Measurements from ENCODE around the gene ZNF219.

GRCh38 chr14:21049271-21049673 lies 49.2 kb downstream of the ZNF219 start:
- TF ChIP-seq SIN3A (IDR thresholded peaks at IDR 0.05; ENCODE audit: low read depth) (no peak), EZH2phosphoT487 (IDR thresholded peaks at IDR 0.05; ENCODE audit: borderline replicate concordance) (no peak), CBX3 (IDR thresholded peaks at IDR 0.05; ENCODE audit: low read depth) (no peak), CEBPB (IDR thresholded peaks at IDR 0.05; ENCODE audit: low read depth) (no peak), ZNF274 (IDR thresholded peaks at IDR 0.05; ENCODE audit: low read depth, low read length) (no peak), RAD21 (IDR thresholded peaks at IDR 0.05; ENCODE audit: low read depth) (no peak), SP1 (IDR thresholded peaks at IDR 0.05; ENCODE audit: low read depth) (no peak), EZH2 (IDR thresholded peaks at IDR 0.05) (no peak), POLR2A (IDR thresholded peaks at IDR 0.05; ENCODE audit: borderline replicate concordance, extremely low read depth, insufficient read depth, insufficient read length) (no peak)
- TF ChIP-seq, protein P1, sequence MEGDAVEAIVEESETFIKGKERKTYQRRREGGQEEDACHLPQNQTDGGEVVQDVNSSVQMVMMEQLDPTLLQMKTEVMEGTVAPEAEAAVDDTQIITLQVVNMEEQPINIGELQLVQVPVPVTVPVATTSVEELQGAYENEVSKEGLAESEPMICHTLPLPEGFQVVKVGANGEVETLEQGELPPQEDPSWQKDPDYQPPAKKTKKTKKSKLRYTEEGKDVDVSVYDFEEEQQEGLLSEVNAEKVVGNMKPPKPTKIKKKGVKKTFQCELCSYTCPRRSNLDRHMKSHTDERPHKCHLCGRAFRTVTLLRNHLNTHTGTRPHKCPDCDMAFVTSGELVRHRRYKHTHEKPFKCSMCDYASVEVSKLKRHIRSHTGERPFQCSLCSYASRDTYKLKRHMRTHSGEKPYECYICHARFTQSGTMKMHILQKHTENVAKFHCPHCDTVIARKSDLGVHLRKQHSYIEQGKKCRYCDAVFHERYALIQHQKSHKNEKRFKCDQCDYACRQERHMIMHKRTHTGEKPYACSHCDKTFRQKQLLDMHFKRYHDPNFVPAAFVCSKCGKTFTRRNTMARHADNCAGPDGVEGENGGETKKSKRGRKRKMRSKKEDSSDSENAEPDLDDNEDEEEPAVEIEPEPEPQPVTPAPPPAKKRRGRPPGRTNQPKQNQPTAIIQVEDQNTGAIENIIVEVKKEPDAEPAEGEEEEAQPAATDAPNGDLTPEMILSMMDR (IDR thresholded peaks at IDR 0.05 in 2 of 3, conservative IDR thresholded peaks at IDR 0.05 in 1 of 3; ENCODE audit: borderline replicate concordance in 1 of 3, insufficient read depth in 1 of 3, low read depth in 2 of 3, low read length in 2 of 3), result no peak
- TF ChIP-seq, protein P2, sequence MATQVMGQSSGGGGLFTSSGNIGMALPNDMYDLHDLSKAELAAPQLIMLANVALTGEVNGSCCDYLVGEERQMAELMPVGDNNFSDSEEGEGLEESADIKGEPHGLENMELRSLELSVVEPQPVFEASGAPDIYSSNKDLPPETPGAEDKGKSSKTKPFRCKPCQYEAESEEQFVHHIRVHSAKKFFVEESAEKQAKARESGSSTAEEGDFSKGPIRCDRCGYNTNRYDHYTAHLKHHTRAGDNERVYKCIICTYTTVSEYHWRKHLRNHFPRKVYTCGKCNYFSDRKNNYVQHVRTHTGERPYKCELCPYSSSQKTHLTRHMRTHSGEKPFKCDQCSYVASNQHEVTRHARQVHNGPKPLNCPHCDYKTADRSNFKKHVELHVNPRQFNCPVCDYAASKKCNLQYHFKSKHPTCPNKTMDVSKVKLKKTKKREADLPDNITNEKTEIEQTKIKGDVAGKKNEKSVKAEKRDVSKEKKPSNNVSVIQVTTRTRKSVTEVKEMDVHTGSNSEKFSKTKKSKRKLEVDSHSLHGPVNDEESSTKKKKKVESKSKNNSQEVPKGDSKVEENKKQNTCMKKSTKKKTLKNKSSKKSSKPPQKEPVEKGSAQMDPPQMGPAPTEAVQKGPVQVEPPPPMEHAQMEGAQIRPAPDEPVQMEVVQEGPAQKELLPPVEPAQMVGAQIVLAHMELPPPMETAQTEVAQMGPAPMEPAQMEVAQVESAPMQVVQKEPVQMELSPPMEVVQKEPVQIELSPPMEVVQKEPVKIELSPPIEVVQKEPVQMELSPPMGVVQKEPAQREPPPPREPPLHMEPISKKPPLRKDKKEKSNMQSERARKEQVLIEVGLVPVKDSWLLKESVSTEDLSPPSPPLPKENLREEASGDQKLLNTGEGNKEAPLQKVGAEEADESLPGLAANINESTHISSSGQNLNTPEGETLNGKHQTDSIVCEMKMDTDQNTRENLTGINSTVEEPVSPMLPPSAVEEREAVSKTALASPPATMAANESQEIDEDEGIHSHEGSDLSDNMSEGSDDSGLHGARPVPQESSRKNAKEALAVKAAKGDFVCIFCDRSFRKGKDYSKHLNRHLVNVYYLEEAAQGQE (IDR thresholded peaks at IDR 0.05; ENCODE audit: low read depth), result no peak
- TF ChIP-seq, protein P3, sequence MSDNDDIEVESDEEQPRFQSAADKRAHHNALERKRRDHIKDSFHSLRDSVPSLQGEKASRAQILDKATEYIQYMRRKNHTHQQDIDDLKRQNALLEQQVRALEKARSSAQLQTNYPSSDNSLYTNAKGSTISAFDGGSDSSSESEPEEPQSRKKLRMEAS (IDR thresholded peaks at IDR 0.05), result no peak

All from HCT116 (cell line).